Omental fat pad (tissue), 4 donors: ENCODE measurements around the gene MS4A15. TPM values are rescaled to one million over a fixed set of nuclear protein-coding genes. Genes with fewer than 3 reads are reported as not detected.
"Not testable (repeated sequence)": the region's sequence is repeated elsewhere in the genome, so short reads cannot be mapped to it uniquely, and the experiment has no call there.

ENCODE experiments used
- ATAC-seq: fragments of 150-250 bp; one replicate; pipeline ENCODE4 v1.9.1; 2016; ENCODE audit warnings: mild to moderate bottlenecking, moderate library complexity; ENCODE audit not compliant: low FRiP score
- DNase-seq: peaks from one replicate; pipeline ENCODE4 v3.0.0-alpha.2; 2019; ENCODE audit warnings: low spot score
- CTCF ChIP-seq, 3 donors: fragments of 450-650 bp; IDR thresholded peaks; one replicate each; pipeline ENCODE4 v1.5.1; 2016 to 2017; ENCODE audit warnings: antibody characterized with exemption in 3 of 3, mild to moderate bottlenecking in 3 of 3, moderate library complexity in 2 of 3
- total RNA-seq, 4 donors: library from RNA; depleted of rRNA; stranded (reverse); fragments of >200 nt; gene quantifications; one replicate each; pipeline ENCODE4 v1.1.0, GENCODE V29; 2016

Gene MS4A15
- total RNA-seq, result not detected

GRCh38 chr11:60756307-60757032, at the start of gene MS4A15:
MS4A15 (plus strand) TSS chr11:60756867; CDS start chr11:60763734, 6,867 bp downstream.
- ATAC-seq, result no peak
- no peak for DNase-seq
- TF ChIP-seq CTCF (IDR thresholded peaks at IDR 0.05), result no peak

- TF ChIP-seq CTCF (IDR thresholded peaks at IDR 0.05), result no peak
- no peak for ATAC-seq
These were observed 49.7 kb upstream of the MS4A15 start for GRCh38 chr11:60706931-60707330.

GRCh38 chr11:60710482-60710881, 46.2 kb upstream of the MS4A15 start:
- no peak for TF ChIP-seq CTCF (IDR thresholded peaks at IDR 0.05)
- ATAC-seq (no peak), DNase-seq (no peak)

More at GRCh38 chr11:60706931-60707330, 49.7 kb upstream of the MS4A15 start:
- DNase-seq, result no peak

GRCh38 chr11:60711276-60711675, 45.4 kb upstream of the MS4A15 start:
- ATAC-seq (no peak), DNase-seq (no peak)
- TF ChIP-seq CTCF (IDR thresholded peaks at IDR 0.05), result no peak

- DNase-seq, ATAC-seq: not testable (repeated sequence)
These were observed 43.2 kb upstream of the MS4A15 start for GRCh38 chr11:60713423-60713822.

- DNase-seq (no peak), ATAC-seq (no peak)
- no peak for TF ChIP-seq CTCF (IDR thresholded peaks at IDR 0.05)
These were observed 38.7 kb upstream of the MS4A15 start for GRCh38 chr11:60717956-60718355.

- DNase-seq (no peak), ATAC-seq (no peak)
- no peak for TF ChIP-seq CTCF (IDR thresholded peaks at IDR 0.05)
These were observed 37.9 kb upstream of the MS4A15 start for GRCh38 chr11:60718524-60719316.
